HG03103 (cell line): ENCODE measurements around the gene GPR55.

Experiments used
- ATAC-seq: cut with Tn5 transposase; IDR thresholded peaks from one replicate; pipeline ENCODE4 v1.9.1; 2021; ENCODE audit warnings: low read depth; ENCODE audit not compliant: unreplicated experiment

GPR55 gene

GRCh38 chr2:230921806-230922595 is 3.0 kb downstream of the GPR55 start:
- no peak for ATAC-seq

- no peak for ATAC-seq
Measured at GRCh38 chr2:230920167-230920566, 4.9 kb downstream of the GPR55 start.

- ATAC-seq, result no peak
Measured at GRCh38 chr2:230919681-230920080, 5.4 kb downstream of the GPR55 start.

- ATAC-seq, result no peak
Measured at GRCh38 chr2:230919240-230919639, 5.8 kb downstream of the GPR55 start.

- ATAC-seq, result no peak
Measured at GRCh38 chr2:230916218-230916617, 8.8 kb downstream of the GPR55 start.

GRCh38 chr2:230915319-230915718 is 9.7 kb downstream of the GPR55 start:
- ATAC-seq, result no peak

GRCh38 chr2:230914886-230915285 is 10.2 kb downstream of the GPR55 start:
- ATAC-seq, result no peak

- no peak for ATAC-seq
Measured at GRCh38 chr2:230913406-230914143, 11.5 kb downstream of the GPR55 start.

- no peak for ATAC-seq
Measured at GRCh38 chr2:230912724-230913123, 12.3 kb downstream of the GPR55 start.

GRCh38 chr2:230912046-230912445 is 13.0 kb downstream of the GPR55 start:
- no peak for ATAC-seq

- ATAC-seq, result no peak
Measured at GRCh38 chr2:230910546-230911177, 14.4 kb downstream of the GPR55 start.

- no peak for ATAC-seq
Measured at GRCh38 chr2:230909841-230910545, 15.0 kb downstream of the GPR55 start.

GRCh38 chr2:230908595-230909191 is 16.3 kb downstream of the GPR55 start:
- ATAC-seq, result no peak

- no peak for ATAC-seq
Measured at GRCh38 chr2:230908092-230908594, 16.9 kb downstream of the GPR55 start.

- ATAC-seq, result no peak
Measured at GRCh38 chr2:230907361-230908091, 17.5 kb downstream of the GPR55 start.

- ATAC-seq, result no peak
Measured at GRCh38 chr2:230906471-230907230, 18.4 kb downstream of the GPR55 start.

GRCh38 chr2:230905448-230906421 is 19.3 kb downstream of the GPR55 start:
- ATAC-seq, result no peak
